ENCODE data around the gene NLN. TPM values are rescaled to one million over a fixed set of nuclear protein-coding genes. Genes with fewer than 3 reads are reported as not detected.

NLN gene
- total and polyA plus RNA-seq, 2 of the 4 experiments (the other 2 are of a cell fraction), result 19.1 to 37.1 TPM

- in situ Hi-C loops (cut with MboI; ENCODE audit: low sequenced_read_pairs) (no loop called here), intact Hi-C loops (cut with micrococcal nuclease) (no loop called here), dilution Hi-C loops (cut with HindIII; ENCODE audit: low sequenced_read_pairs, unreplicated experiment) (no loop called here)
- peak overlapping the region; percentile 48; the same call in 1 of the 2 replicates for H2BK20ac ChIP-seq (ENCODE audit: low read depth, low read length)
- H3K18ac ChIP-seq (ENCODE audit: low read depth, low read length), result no peak overlapping the region
- TF ChIP-seq NFE2L2 (IDR thresholded peaks at IDR 0.05; ENCODE audit: low read depth, low read length) (no peak), RFX5 (IDR thresholded peaks at IDR 0.05; ENCODE audit: low read depth, low read length) (no peak), POLR2A (IDR thresholded peaks at IDR 0.05; ENCODE audit: low read depth, low read length) (no peak), CHD1 (IDR thresholded peaks at IDR 0.05; ENCODE audit: low read depth, low read length) (no peak)
- H3K79me1 ChIP-seq (ENCODE audit: low read depth in 1 of 2, low read length in 2 of 2), result peaks cover 0 to 22% of the 10 kb centered on the region in 2 experiments; a peak in 2 of 4 replicates
- H4K91ac ChIP-seq (ENCODE audit: insufficient read depth, low read depth, low read length), result no peak overlapping the region
- no peak overlapping the region for H3K4me2 ChIP-seq (ENCODE audit: low read depth, low read length)
- no peaks in the 10 kb centered on the region for H4K20me1 ChIP-seq (ENCODE audit: insufficient read depth, low read length)
- no peak overlapping the region for H3K4me3 ChIP-seq (ENCODE audit: insufficient read depth, low read depth, low read length)
- H3K4ac ChIP-seq (ENCODE audit: low read depth, low read length), result peak overlapping the region; percentile 49
- no CpG with 5 or more reads among the region's 8 CpGs for WGBS, 2 experiments (ENCODE audit: extremely low coverage in 2 of 2, insufficient read length in 1 of 2)
- H3K4me1 ChIP-seq (ENCODE audit: control insufficient read depth, insufficient read depth, low read length), result peaks cover 13% of the 10 kb centered on the region
- peak overlapping the region; percentile 5; the same call in 1 of the 2 replicates for H2BK120ac ChIP-seq (ENCODE audit: low read depth, low read length)
- H3K9me1 ChIP-seq (ENCODE audit: insufficient read depth, low read length), result peaks cover 9% of the 10 kb centered on the region
- no peaks in the 10 kb centered on the region for H3K27me3 ChIP-seq (ENCODE audit: control insufficient read depth, insufficient read depth, low read length)
- BruUV-seq (replicated peaks), result no TSS peak
- no peak overlapping the region for H3K27ac ChIP-seq (ENCODE audit: insufficient read depth, low read length)
- peak overlapping the region; percentile 79 for H2AK5ac ChIP-seq (ENCODE audit: low read depth, low read length)
- ATAC-seq (ENCODE audit: low read depth), result peak; percentile 28; the same call in 1 of the 2 replicates
- H2AK9ac ChIP-seq (replicated peaks; ENCODE audit: low read depth, low read length, poor library complexity), result no peak overlapping the region
- H3K23ac ChIP-seq (ENCODE audit: low read depth, low read length), result 0 out of 2 replicates have a peak overlapping the region, but pooled peaks have one; percentile 11
- H2BK5ac ChIP-seq (ENCODE audit: low read depth, low read length, poor library complexity, severe bottlenecking), result peak overlapping the region; percentile 16
- H3K9me3 ChIP-seq (ENCODE audit: control insufficient read depth, insufficient read depth, low read length), result no peaks in the 10 kb centered on the region
- H3K36me3 ChIP-seq (ENCODE audit: control insufficient read depth, insufficient read depth, low read length), result peaks cover 5% of the 10 kb centered on the region
- no peak overlapping the region; the same call in 1 of the 2 replicates for H4K5ac ChIP-seq (ENCODE audit: low read depth, low read length)
- H4K8ac ChIP-seq (ENCODE audit: low read depth in 2 of 2, low read length in 2 of 2), result 0 out of 4 replicates have a peak overlapping the region, but pooled peaks of 1 of the 2 experiments have one; percentile 33
- H3K14ac ChIP-seq (replicated peaks; ENCODE audit: low read depth, low read length), result no peak overlapping the region
- no peak overlapping the region for H3K9ac ChIP-seq (ENCODE audit: low read depth, low read length)
- POLR2A ChIA-PET (ENCODE audit: unreplicated experiment), result no interaction called here
- H2BK15ac ChIP-seq (ENCODE audit: low read depth, low read length), result peak overlapping the region; percentile 67; the same call in 2 of the 3 replicates
- no peak overlapping the region for H2AFZ ChIP-seq (replicated peaks; ENCODE audit: low read length, poor library complexity)
- DNase-seq, result peak; percentile 62
- H3K56ac ChIP-seq (ENCODE audit: extremely low read depth, insufficient read depth, low read length), result no peak overlapping the region
- CTCF ChIA-PET, result no interaction called here
Measured at GRCh38 chr5:65809817-65810531, 88.0 kb downstream of the NLN start.
